HepG2 (cell line): ENCODE results near the gene MTSS2. TPM values are rescaled to one million over a fixed set of nuclear protein-coding genes. Genes with fewer than 3 reads are reported as not detected.
A peak's percentile ranks its signal among the peaks of the same experiment; 100 is the strongest.

Experiments
- ATAC-seq: fragments of 200-7000 bp; cut with Tn5 transposase; 3 replicates; pipeline ENCODE4 v1.9.1; 2020; ENCODE audit warnings: mild to moderate bottlenecking, moderate library complexity
- BruUV-seq: library from RNA; stranded (reverse); fragments of 400-500 nt; replicated peaks from 2 replicates; lab custom pipeline; 2021; lab: Mats Ljungman, UMichigan
- CTCF ChIA-PET: fragments of 300-600 bp; formaldehyde crosslinking; extraction: SDS; loops from one replicate; lab custom pipeline; 2021; ENCODE audit warnings: low total read pairs, inconsistent platforms, low intra/inter-chr PET ratio; lab: Yijun Ruan, JAX
- POLR2A ChIA-PET: fragments of 350-600 bp; sonication (Branson Sonifier 250); formaldehyde crosslinking; loops from one replicate; lab custom pipeline; 2020; ENCODE audit warnings: antibody characterized with exemption, inconsistent platforms; lab: Yijun Ruan, JAX
- DNase-seq: peaks from one replicate; pipeline ENCODE4 v3.0.0-alpha.2; 2015; ENCODE audit warnings: low spot score
- FAIRE-seq: peaks from 3 replicates; lab custom pipeline; 2011; peaks lifted over from hg19 to GRCh38; lab: Jason Lieb, UNC
- H2AFZ ChIP-seq: one replicate; pipeline ENCODE4 v1.6.1; 2011; ENCODE audit warnings: low read length, inconsistent platforms
- H3K27ac ChIP-seq: fragments of 300-600 bp; 3 replicates; pipeline ENCODE4 v1.8.0; 2011; ENCODE audit warnings: mixed run types, mild to moderate bottlenecking, mixed read lengths, low read length, inconsistent platforms; ENCODE audit not compliant: insufficient read depth; ENCODE audit errors: extremely low read length
- H3K27me3 ChIP-seq, 2 experiments: fragments of 200-600 bp in 1 of 2; 2 replicates in 1 of 2; 3 replicates in 1 of 2; pipeline versions ENCODE4 v1.6.0 to v1.8.0; 2011; ENCODE audit warnings: low read length in 2 of 2, mild to moderate bottlenecking in 2 of 2, moderate library complexity in 2 of 2, inconsistent platforms in 1 of 2; ENCODE audit not compliant: insufficient read depth in 2 of 2, control insufficient read depth in 1 of 2
- H3K36me3 ChIP-seq, 2 experiments: fragments of 200-600 bp in 1 of 2; replicated peaks in 1 of 2; 2 replicates in 1 of 2; 3 replicates in 1 of 2; pipeline versions ENCODE4 v1.5.1 to v1.8.0; 2011; ENCODE audit warnings: low read length in 2 of 2, inconsistent platforms in 1 of 2; ENCODE audit not compliant: insufficient read depth in 2 of 2, control insufficient read depth in 1 of 2
- H3K4me1 ChIP-seq: 2 replicates; pipeline ENCODE4 v1.5.1; 2012; ENCODE audit warnings: low read length, inconsistent platforms; ENCODE audit not compliant: insufficient read depth
- H3K4me2 ChIP-seq: 2 replicates; pipeline ENCODE4 v1.6.0; 2011; ENCODE audit warnings: low read depth, low read length, inconsistent platforms
- H3K4me3 ChIP-seq, 3 experiments: fragments of 200-600 bp in 1 of 3; sonication (generic), shearing (Covaris generic) in 1 of 3; replicated peaks in 1 of 3; 2 replicates each; pipeline ENCODE4 v1.5.1; 2011 to 2016; ENCODE audit warnings: low read length in 3 of 3, inconsistent platforms in 2 of 3, low read depth in 2 of 3, mild to moderate bottlenecking in 2 of 3, control low read depth in 1 of 3, mixed read lengths in 1 of 3; ENCODE audit not compliant: insufficient read depth in 1 of 3
- H3K79me2 ChIP-seq: one replicate; pipeline ENCODE4 v1.6.1; 2011; ENCODE audit warnings: low read length, inconsistent platforms; ENCODE audit not compliant: insufficient read depth
- H3K9ac ChIP-seq: 2 replicates; pipeline ENCODE4 v1.6.0; 2011; ENCODE audit warnings: mild to moderate bottlenecking, low read depth, low read length, inconsistent platforms; ENCODE audit not compliant: insufficient read depth
- H3K9me3 ChIP-seq: 2 replicates; pipeline ENCODE4 v1.5.1; 2012; ENCODE audit warnings: mild to moderate bottlenecking, low read length
- H4K20me1 ChIP-seq: 2 replicates; pipeline ENCODE4 v1.6.0; 2011; ENCODE audit warnings: inconsistent platforms, mild to moderate bottlenecking, low read length, moderate library complexity; ENCODE audit not compliant: insufficient read depth
- FOXO1 ChIP-seq: sonication (generic); formaldehyde crosslinking; IDR thresholded peaks from 2 replicates; pipeline ENCODE4 v1.4.0; 2020; ENCODE audit warnings: missing genetic modification reagents
- JUN ChIP-seq: sonication (generic); formaldehyde crosslinking; IDR thresholded peaks from 2 replicates; pipeline ENCODE4 v1.4.0; 2020; ENCODE audit warnings: mild to moderate bottlenecking, missing genetic modification reagents
- PHF8 ChIP-seq: sonication (generic); formaldehyde crosslinking; IDR thresholded peaks from 2 replicates; pipeline ENCODE4 v1.5.0; 2020; ENCODE audit warnings: missing genetic modification reagents
- SATB2 ChIP-seq: sonication (generic); formaldehyde crosslinking; IDR thresholded peaks from 2 replicates; pipeline ENCODE4 v1.5.0; 2020; ENCODE audit warnings: missing genetic modification reagents
- SRSF9 ChIP-seq: fragments of 200-400 bp; formaldehyde crosslinking; IDR thresholded peaks from 2 replicates; pipeline ENCODE4 v1.6.1; 2018; ENCODE audit warnings: borderline replicate concordance, mild to moderate bottlenecking, low read depth, low read length; ENCODE audit not compliant: insufficient read depth, poor library complexity, severe bottlenecking
- ZBTB38 ChIP-seq: sonication (generic); formaldehyde crosslinking; IDR thresholded peaks from 2 replicates; pipeline ENCODE4 v1.5.1; 2020; ENCODE audit warnings: mild to moderate bottlenecking, missing genetic modification reagents
- ZNF83 ChIP-seq: sonication (generic); formaldehyde crosslinking; IDR thresholded peaks from 2 replicates; pipeline ENCODE4 v1.4.0; 2020; ENCODE audit warnings: missing genetic modification reagents, mild to moderate bottlenecking, borderline replicate concordance
- WGBS: methylation state at CpG from one replicate; pipeline ENCODE4 v1.1.6; 2017; ENCODE audit warnings: low lambda C conversion rate; 5-methylcytosine and 5-hydroxymethylcytosine counted together
- in situ Hi-C: cut with HindIII; loops from 2 replicates; pipeline ENCODE4 v1.10.0; 2017; ENCODE audit warnings: low pct_unique_long_range_greater_than_20kb; ENCODE audit not compliant: extremely low pct_ligation_motif_present
- intact Hi-C: fragments of 100-400 bp; cut with micrococcal nuclease; formaldehyde crosslinking; loops from one replicate; pipeline ENCODE4 v1.10.0; 2022; ENCODE audit not compliant: unreplicated experiment
- polyA plus RNA-seq, 8 experiments: library from polyadenylated mRNA; depleted of rRNA in 3 of 8; stranded (reverse) in 7 of 8; unstranded in 1 of 8; fragments of >200 nt; fragmentation: Illumina TruSeq in 4 of 8; extraction: Trizol in 4 of 8; gene quantifications; 2 replicates each; pipeline versions ENCODE4 v1.2.1 to v1.2.3, GENCODE V29; 2011 to 2016; ENCODE audit warnings: low read depth in 4 of 8, missing spikeins in 1 of 8, mixed read lengths in 1 of 8; ENCODE audit not compliant: insufficient read depth in 1 of 8
- total RNA-seq, 5 experiments: library from RNA; depleted of rRNA; stranded (reverse); fragments of >200 nt; fragmentation: Illumina TruSeq; extraction: Trizol; gene quantifications; 2 replicates each; pipeline ENCODE4 v1.2.3, GENCODE V29; 2016; ENCODE audit warnings: low read depth in 1 of 5
- TF ChIP-seq, protein P1 (sequence below): sonication (generic); formaldehyde crosslinking; IDR thresholded peaks from 2 replicates; pipeline ENCODE4 v1.4.0; 2020; ENCODE audit warnings: missing genetic modification reagents, mild to moderate bottlenecking, borderline replicate concordance
- TF ChIP-seq, protein P2 (sequence below): sonication (generic); formaldehyde crosslinking; IDR thresholded peaks from 2 replicates; pipeline ENCODE4 v1.5.1; 2020; ENCODE audit warnings: mild to moderate bottlenecking, missing genetic modification reagents, moderate library complexity
- TF ChIP-seq, protein P3 (sequence below): sonication (generic); formaldehyde crosslinking; IDR thresholded peaks from 2 replicates; pipeline ENCODE4 v1.4.0; 2020; ENCODE audit warnings: missing genetic modification reagents

Gene MTSS2
- total and polyA plus RNA-seq, 2 of the 13 experiments (the other 11 are each of a cell fraction or from before 2014, with no cell fraction given) = 132 to 242 TPM

DNA sequence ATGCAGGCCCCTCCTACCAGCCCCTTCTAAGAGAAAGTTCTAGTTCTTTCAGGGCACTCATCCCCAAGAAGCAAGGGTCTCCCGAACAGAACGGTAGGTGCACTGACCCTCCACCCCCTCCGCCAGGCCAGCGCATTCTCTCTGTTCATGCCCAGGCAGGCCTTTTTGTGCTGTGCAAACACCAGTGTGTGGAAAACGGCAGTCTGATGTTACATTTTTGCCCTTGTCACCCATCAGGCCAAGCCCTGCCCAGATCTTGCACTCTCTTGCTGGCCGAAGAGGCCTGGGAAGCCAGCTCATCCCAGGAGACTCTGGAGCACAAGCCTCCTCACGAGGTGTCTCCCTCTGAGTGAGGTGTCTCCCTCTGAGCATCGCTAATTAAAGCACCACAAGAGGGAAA is 16.1 kb upstream of the MTSS2 start:
- no peak overlapping the region for H3K27ac ChIP-seq
- intact Hi-C loops = loop anchor here (2.0 kb wide), 1 partner anchor 15 kb away; the partner anchor contains the start of gene MTSS2
- TF ChIP-seq FOXO1 (CRISPR knock-in tag) (no peak), PHF8 (CRISPR knock-in tag) (0 out of 2 replicates have a peak, but pooled peaks have one; percentile 13), ZNF83 (CRISPR knock-in tag) (no peak), ZBTB38 (CRISPR knock-in tag) (peak; percentile 41; the same call in 1 of the 2 replicates), SRSF9 (no peak), JUN (CRISPR knock-in tag) (no peak), SATB2 (no peak)
- TF ChIP-seq, protein P1, sequence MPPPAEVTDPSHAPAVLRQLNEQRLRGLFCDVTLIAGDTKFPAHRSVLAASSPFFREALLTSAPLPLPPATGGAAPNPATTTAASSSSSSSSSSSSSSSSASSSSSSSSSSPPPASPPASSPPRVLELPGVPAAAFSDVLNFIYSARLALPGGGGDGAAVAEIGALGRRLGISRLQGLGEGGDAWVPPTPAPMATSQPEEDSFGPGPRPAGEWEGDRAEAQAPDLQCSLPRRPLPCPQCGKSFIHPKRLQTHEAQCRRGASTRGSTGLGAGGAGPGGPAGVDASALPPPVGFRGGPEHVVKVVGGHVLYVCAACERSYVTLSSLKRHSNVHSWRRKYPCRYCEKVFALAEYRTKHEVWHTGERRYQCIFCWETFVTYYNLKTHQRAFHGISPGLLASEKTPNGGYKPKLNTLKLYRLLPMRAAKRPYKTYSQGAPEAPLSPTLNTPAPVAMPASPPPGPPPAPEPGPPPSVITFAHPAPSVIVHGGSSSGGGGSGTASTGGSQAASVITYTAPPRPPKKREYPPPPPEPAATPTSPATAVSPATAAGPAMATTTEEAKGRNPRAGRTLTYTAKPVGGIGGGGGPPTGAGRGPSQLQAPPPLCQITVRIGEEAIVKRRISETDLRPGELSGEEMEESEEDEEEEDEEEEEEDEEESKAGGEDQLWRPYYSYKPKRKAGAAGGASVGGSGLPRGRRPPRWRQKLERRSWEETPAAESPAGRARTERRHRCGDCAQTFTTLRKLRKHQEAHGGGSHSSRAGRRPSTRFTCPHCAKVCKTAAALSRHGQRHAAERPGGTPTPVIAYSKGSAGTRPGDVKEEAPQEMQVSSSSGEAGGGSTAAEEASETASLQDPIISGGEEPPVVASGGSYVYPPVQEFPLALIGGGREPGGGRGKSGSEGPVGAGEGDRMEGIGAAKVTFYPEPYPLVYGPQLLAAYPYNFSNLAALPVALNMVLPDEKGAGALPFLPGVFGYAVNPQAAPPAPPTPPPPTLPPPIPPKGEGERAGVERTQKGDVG (CRISPR knock-in tag) = peak; percentile 26; the same call in 1 of the 2 replicates
- TF ChIP-seq, protein P2, sequence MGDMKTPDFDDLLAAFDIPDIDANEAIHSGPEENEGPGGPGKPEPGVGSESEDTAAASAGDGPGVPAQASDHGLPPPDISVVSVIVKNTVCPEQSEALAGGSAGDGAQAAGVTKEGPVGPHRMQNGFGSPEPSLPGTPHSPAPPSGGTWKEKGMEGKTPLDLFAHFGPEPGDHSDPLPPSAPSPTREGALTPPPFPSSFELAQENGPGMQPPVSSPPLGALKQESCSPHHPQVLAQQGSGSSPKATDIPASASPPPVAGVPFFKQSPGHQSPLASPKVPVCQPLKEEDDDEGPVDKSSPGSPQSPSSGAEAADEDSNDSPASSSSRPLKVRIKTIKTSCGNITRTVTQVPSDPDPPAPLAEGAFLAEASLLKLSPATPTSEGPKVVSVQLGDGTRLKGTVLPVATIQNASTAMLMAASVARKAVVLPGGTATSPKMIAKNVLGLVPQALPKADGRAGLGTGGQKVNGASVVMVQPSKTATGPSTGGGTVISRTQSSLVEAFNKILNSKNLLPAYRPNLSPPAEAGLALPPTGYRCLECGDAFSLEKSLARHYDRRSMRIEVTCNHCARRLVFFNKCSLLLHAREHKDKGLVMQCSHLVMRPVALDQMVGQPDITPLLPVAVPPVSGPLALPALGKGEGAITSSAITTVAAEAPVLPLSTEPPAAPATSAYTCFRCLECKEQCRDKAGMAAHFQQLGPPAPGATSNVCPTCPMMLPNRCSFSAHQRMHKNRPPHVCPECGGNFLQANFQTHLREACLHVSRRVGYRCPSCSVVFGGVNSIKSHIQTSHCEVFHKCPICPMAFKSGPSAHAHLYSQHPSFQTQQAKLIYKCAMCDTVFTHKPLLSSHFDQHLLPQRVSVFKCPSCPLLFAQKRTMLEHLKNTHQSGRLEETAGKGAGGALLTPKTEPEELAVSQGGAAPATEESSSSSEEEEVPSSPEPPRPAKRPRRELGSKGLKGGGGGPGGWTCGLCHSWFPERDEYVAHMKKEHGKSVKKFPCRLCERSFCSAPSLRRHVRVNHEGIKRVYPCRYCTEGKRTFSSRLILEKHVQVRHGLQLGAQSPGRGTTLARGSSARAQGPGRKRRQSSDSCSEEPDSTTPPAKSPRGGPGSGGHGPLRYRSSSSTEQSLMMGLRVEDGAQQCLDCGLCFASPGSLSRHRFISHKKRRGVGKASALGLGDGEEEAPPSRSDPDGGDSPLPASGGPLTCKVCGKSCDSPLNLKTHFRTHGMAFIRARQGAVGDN (CRISPR knock-in tag) = peak; percentile 67
- TF ChIP-seq, protein P3, sequence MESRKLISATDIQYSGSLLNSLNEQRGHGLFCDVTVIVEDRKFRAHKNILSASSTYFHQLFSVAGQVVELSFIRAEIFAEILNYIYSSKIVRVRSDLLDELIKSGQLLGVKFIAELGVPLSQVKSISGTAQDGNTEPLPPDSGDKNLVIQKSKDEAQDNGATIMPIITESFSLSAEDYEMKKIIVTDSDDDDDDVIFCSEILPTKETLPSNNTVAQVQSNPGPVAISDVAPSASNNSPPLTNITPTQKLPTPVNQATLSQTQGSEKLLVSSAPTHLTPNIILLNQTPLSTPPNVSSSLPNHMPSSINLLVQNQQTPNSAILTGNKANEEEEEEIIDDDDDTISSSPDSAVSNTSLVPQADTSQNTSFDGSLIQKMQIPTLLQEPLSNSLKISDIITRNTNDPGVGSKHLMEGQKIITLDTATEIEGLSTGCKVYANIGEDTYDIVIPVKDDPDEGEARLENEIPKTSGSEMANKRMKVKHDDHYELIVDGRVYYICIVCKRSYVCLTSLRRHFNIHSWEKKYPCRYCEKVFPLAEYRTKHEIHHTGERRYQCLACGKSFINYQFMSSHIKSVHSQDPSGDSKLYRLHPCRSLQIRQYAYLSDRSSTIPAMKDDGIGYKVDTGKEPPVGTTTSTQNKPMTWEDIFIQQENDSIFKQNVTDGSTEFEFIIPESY (CRISPR knock-in tag) = peak; percentile 95
- DNase-seq = no peak
- BruUV-seq = no TSS peak
- H2AFZ ChIP-seq = no peak overlapping the region
- no peaks in the 10 kb centered on the region for H3K27me3 ChIP-seq
- no peak overlapping the region for H3K4me2 ChIP-seq
- H3K36me3 ChIP-seq = peaks cover 5 to 8% of the 10 kb centered on the region in 2 experiments; a peak in 2 of 5 replicates
- no peaks in the 10 kb centered on the region for H4K20me1 ChIP-seq
- no peaks in the 10 kb centered on the region for H3K79me2 ChIP-seq
- H3K9ac ChIP-seq = no peak overlapping the region; the same call in 1 of the 2 replicates
- 78% methylated on average over 7 of the region's 8 CpGs for WGBS
- in situ Hi-C loops = no loop called here
- POLR2A ChIA-PET = interaction anchor here (1.6 to 7.0 kb wide), 5 partner anchors 9 to 69 kb away, joined by 6 to 134 read pairs (median 37); partner anchors contain the start of gene MTSS2
- no peaks in the 10 kb centered on the region for H3K9me3 ChIP-seq
- CTCF ChIA-PET = interaction anchor here (2.9 kb wide), 1 partner anchor 36 kb away, joined by 27 read pairs; no protein-coding TSS in a partner anchor
- no peak overlapping the region for H3K4me3 ChIP-seq
- FAIRE-seq = no peak
- peaks cover 52% of the 10 kb centered on the region for H3K4me1 ChIP-seq
- ATAC-seq = no peak
